RWPE2 (cell line): ENCODE data around the gene SLC44A5.
"Not testable (repeated sequence)": the region's sequence is repeated elsewhere in the genome, so short reads cannot be mapped to it uniquely, and the experiment has no call there.

ENCODE experiments used
- ATAC-seq: fragments of 200-7000 bp; cut with Tn5 transposase; 3 replicates; pipeline ENCODE4 v1.9.1; 2021; ENCODE audit warnings: low read depth
- DNase-seq: peaks from one replicate; pipeline ENCODE4 v3.0.0-alpha.2; 2020; ENCODE audit warnings: low spot score
- H3K27ac ChIP-seq: fragments of 450-650 bp; 2 replicates; pipeline ENCODE4 v1.5.1; 2017; ENCODE audit warnings: mild to moderate bottlenecking; ENCODE audit not compliant: poor library complexity, severe bottlenecking
- H3K27me3 ChIP-seq: fragments of 250-450 bp; sonication (Bioruptor Pico); 2 replicates; pipeline ENCODE4 v1.5.1; 2021; ENCODE audit warnings: mild to moderate bottlenecking, moderate library complexity; ENCODE audit not compliant: insufficient read depth, poor library complexity, severe bottlenecking
- H3K36me3 ChIP-seq: fragments of 250-450 bp; sonication (Bioruptor Pico); 2 replicates; pipeline ENCODE4 v1.5.1; 2020; ENCODE audit warnings: low read depth, mild to moderate bottlenecking, moderate library complexity
- H3K4me1 ChIP-seq: fragments of 250-450 bp; sonication (Bioruptor Pico); 2 replicates; pipeline ENCODE4 v1.5.1; 2021; ENCODE audit warnings: mild to moderate bottlenecking, moderate library complexity; ENCODE audit not compliant: insufficient read depth, poor library complexity, severe bottlenecking
- H3K4me3 ChIP-seq: fragments of 250-450 bp; sonication (Bioruptor Pico); 2 replicates; pipeline ENCODE4 v1.5.1; 2021; ENCODE audit warnings: mild to moderate bottlenecking, moderate library complexity; ENCODE audit not compliant: severe bottlenecking
- H3K9me3 ChIP-seq: fragments of 250-450 bp; sonication (Bioruptor Pico); 2 replicates; pipeline ENCODE4 v1.5.1; 2021; ENCODE audit warnings: mild to moderate bottlenecking, moderate library complexity; ENCODE audit not compliant: severe bottlenecking
- CTCF ChIP-seq: fragments of 450-650 bp; IDR thresholded peaks from one replicate; pipeline ENCODE4 v1.5.1; 2017; ENCODE audit warnings: mild to moderate bottlenecking, moderate library complexity; ENCODE audit not compliant: poor library complexity, severe bottlenecking

SLC44A5 gene

GRCh38 chr1:75400716-75401115 lies 210.2 kb downstream of the SLC44A5 start:
- H3K27me3 ChIP-seq, result no peaks in the 10 kb centered on the region
- no peak overlapping the region for H3K27ac ChIP-seq
- no peaks in the 10 kb centered on the region for H3K36me3 ChIP-seq
- H3K4me1 ChIP-seq, result no peaks in the 10 kb centered on the region
- no peak for DNase-seq
- no peak for ATAC-seq
- no peak overlapping the region for H3K4me3 ChIP-seq
- H3K9me3 ChIP-seq, result no peaks in the 10 kb centered on the region
- TF ChIP-seq CTCF, result no peak

DNA sequence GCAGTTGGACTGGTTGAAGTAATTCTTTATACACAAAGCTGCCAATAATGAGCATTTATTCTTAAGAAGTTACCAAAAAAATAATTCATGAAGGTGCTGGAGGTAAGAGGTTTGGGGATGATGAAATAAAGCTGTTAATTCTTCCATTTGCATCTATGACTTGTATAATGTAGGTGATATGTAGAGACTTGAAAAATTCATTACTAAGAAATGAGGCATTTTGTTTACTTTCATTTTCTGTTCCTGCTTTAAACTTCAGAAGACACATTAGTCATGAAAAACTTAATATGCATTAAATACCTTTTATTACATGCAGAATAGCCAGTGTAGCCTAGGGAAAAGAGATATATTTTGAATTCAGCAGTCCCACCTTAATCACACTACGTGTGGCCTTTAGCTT lies 214.2 kb downstream of the SLC44A5 start:
- Histone ChIP-seq H3K36me3 (no peaks in the 10 kb centered on the region), H3K4me3 (no peak overlapping the region), H3K27me3 (no peaks in the 10 kb centered on the region), H3K27ac (no peak overlapping the region), H3K9me3 (no peaks in the 10 kb centered on the region), H3K4me1 (no peaks in the 10 kb centered on the region)
- DNase-seq (no peak), ATAC-seq (peak; percentile 29; the same call in 1 of the 3 replicates)
- TF ChIP-seq CTCF, result no peak

GRCh38 chr1:75396260-75396659 lies 214.7 kb downstream of the SLC44A5 start:
- TF ChIP-seq CTCF, result no peak
- Histone ChIP-seq H3K9me3 (no peaks in the 10 kb centered on the region), H3K4me1 (no peaks in the 10 kb centered on the region), H3K4me3 (no peak overlapping the region), H3K27me3 (no peaks in the 10 kb centered on the region), H3K36me3 (no peaks in the 10 kb centered on the region), H3K27ac (no peak overlapping the region)
- no peak for ATAC-seq
- no peak for DNase-seq

DNA sequence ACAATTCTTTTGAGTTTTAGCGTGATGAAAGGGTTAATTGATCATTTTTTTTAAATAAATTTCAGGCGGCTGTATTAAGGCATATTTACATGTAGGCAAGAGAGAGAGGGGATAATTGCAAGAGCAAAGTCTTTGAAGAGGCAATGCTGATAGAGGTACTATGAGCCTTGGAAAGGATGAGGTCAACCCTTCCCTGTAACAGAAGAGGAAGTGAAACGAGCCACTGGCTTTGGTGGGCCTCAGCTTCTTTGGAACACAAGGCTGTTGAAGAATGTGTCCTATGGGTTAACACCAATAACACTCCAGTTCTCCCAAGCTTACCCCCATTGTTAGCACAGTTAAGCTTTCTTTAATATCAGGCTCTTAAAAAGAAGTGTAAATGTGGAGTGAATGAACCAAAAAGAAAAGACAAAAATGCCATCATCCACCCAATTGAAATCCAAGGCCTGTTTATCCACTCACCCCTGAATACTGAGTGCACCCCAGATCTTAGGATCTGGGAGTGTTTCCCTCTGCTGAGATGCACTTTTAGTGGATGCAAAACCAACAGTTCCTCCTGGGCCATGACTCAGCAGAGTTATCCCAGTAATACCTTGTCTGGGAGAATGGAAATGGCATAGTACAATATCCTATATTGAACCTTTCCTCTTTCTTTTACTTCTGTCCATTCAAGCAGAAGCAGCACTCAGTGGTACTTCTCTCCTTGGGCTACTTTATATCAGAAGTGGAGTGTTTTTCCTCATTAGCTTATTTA lies 216.4 kb downstream of the SLC44A5 start:
- H3K4me1 ChIP-seq, result no peaks in the 10 kb centered on the region
- no peak for TF ChIP-seq CTCF
- no peaks in the 10 kb centered on the region for H3K36me3 ChIP-seq
- no peaks in the 10 kb centered on the region for H3K9me3 ChIP-seq
- H3K4me3 ChIP-seq, result no peak overlapping the region
- no peak for DNase-seq
- no peak overlapping the region for H3K27ac ChIP-seq
- no peaks in the 10 kb centered on the region for H3K27me3 ChIP-seq
- no peak for ATAC-seq

DNA sequence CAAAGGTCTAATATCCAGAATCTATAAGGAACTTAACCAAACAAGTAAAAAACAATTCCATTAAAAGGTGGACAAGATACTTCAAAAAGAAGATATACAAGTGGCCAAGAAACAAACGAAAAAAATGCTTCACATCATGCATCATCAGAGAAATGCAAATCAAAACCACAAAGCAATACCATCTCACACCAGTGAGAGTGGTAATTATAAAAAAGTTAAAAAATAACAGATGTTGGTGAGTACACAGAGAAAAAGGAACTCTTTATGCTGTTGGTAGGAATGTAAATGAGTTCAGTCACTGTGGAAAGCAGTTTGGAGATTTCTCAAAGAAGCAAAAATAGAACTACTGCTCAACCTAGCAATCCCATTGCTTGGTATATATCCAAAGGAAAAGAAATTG lies 218.6 kb downstream of the SLC44A5 start:
- H3K27me3 ChIP-seq, result no peaks in the 10 kb centered on the region
- DNase-seq, result no peak
- no peaks in the 10 kb centered on the region for H3K4me1 ChIP-seq
- no peaks in the 10 kb centered on the region for H3K36me3 ChIP-seq
- H3K4me3 ChIP-seq, result no peak overlapping the region
- no peaks in the 10 kb centered on the region for H3K9me3 ChIP-seq
- H3K27ac ChIP-seq, result no peak overlapping the region
- no peak for TF ChIP-seq CTCF
- no peak for ATAC-seq

DNA sequence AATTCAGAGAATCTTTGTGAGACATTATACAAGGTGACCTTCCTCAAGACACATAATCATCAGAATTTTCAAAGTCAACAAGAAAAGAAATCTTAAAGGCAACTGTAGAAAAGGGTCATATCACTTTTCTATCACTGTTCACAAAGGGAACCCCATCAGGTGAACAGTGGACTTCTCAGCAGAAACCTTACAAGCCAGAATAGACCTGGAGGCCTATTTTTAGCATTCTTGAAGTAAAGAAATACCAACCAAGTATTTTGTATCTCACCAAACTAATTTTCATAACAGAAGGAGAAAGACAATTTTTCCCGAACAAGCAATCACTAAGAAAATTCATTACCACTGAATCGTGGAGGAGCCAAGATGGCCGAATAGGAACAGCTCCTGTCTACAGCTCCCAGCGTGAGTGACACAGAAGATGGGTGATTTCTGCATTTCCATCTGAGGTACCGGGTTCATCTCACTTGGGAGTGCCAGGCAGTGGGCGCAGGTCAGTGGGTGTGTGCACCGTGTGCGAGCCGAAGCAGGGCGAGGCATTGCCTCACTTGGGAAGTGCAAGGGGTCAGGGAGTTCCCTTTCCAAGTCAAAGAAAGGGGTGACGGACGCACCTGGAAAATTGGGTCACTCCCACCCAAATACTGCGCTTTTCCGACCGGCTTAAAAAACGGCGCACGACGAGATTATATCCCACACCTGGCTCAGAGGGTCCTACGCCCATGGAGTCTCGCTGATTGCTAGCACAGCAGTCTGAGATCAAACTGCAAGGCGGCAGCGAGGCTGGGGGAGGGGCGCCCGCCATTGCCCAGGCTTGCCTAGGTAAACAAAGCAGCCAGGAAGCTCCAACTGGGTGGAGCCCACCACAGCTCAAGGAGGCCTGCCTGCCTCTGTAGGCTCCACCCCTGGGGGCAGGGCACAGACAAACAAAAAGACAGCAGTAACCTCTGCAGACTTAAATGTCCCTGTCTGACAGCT lies 235.2 kb downstream of the SLC44A5 start:
- H3K9me3 ChIP-seq, H3K27me3 ChIP-seq, H3K36me3 ChIP-seq: not testable (repeated sequence)
- H3K4me3 ChIP-seq, result peak overlapping the region; percentile 32
- peak; percentile 61 for ATAC-seq
- peak; percentile 30 for DNase-seq
- peak overlapping the region; percentile 88 for H3K27ac ChIP-seq
- H3K4me1 ChIP-seq, result peaks cover 24% of the 10 kb centered on the region
